Heart left ventricle (tissue), 16 donors: ENCODE results near the gene AGA. TPM values are rescaled to one million over a fixed set of nuclear protein-coding genes. Genes with fewer than 3 reads are reported as not detected.

Experiments
- ATAC-seq, 4 donors: fragments of 200-7000 bp; cut with Tn5 transposase; one replicate each; pipeline ENCODE4 v1.9.1; 2020 to 2022; ENCODE audit warnings: moderate library complexity in 4 of 4, mild to moderate bottlenecking in 3 of 4, moderate number of reproducible peaks in 1 of 4
- DNase-seq, 5 donors: peaks; one replicate each; pipeline ENCODE4 v3.0.0-alpha.2; 2020
- H3K27ac ChIP-seq, 12 donors: fragments of 200-600 bp; sonication (generic) in 4 of 12; one replicate each; pipeline versions ENCODE4 v1.5.0 to v1.8.0; 2016 to 2022; ENCODE audit warnings: mild to moderate bottlenecking in 2 of 12
- H3K27me3 ChIP-seq, 9 donors: fragments of 200-600 bp; sonication (generic) in 2 of 9; one replicate each; pipeline versions ENCODE4 v1.5.1 to v1.8.0; 2016 to 2022; ENCODE audit warnings: mild to moderate bottlenecking in 3 of 9
- H3K36me3 ChIP-seq, 9 donors: fragments of 200-600 bp; sonication (generic) in 2 of 9; one replicate each; pipeline versions ENCODE4 v1.5.0 to v1.8.0; 2018 to 2022; ENCODE audit warnings: mild to moderate bottlenecking in 2 of 9
- H3K4me1 ChIP-seq, 12 donors: fragments of 200-600 bp; sonication (generic) in 4 of 12; one replicate each; pipeline versions ENCODE4 v1.5.0 to v1.8.0; 2016 to 2022; ENCODE audit warnings: mild to moderate bottlenecking in 3 of 12
- H3K4me3 ChIP-seq, 12 donors: fragments of 200-600 bp; sonication (generic) in 4 of 12; one replicate each; pipeline versions ENCODE4 v1.5.0 to v1.8.0; 2017 to 2022; ENCODE audit warnings: mild to moderate bottlenecking in 9 of 12, moderate library complexity in 4 of 12
- H3K9me3 ChIP-seq, 12 donors: fragments of 200-600 bp; sonication (generic) in 4 of 12; one replicate each; pipeline versions ENCODE4 v1.5.0 to v1.8.0; 2016 to 2022; ENCODE audit warnings: mild to moderate bottlenecking in 1 of 12
- POLR2A ChIP-seq, 2 donors: fragments of 450-650 bp; IDR thresholded peaks; one replicate each; pipeline ENCODE4 v1.6.1; 2017; ENCODE audit warnings: antibody characterized with exemption in 2 of 2, mild to moderate bottlenecking in 2 of 2, moderate library complexity in 2 of 2
- WGBS, 4 donors: extraction: QIAGEN DNeasy Blood & Tissue Kit in 2 of 4; methylation state at CpG; one replicate each; pipeline versions ENCODE4 v1.1.5 to v1.1.7; 2013 to 2018; 5-methylcytosine and 5-hydroxymethylcytosine counted together
- intact Hi-C, 10 donors: fragments of 100-400 bp; cut with DNase I; formaldehyde crosslinking; loops; one replicate each; pipeline versions ENCODE4 v1.11.1 to v1.14.2; 2022
- polyA plus RNA-seq, 2 donors: library from polyadenylated mRNA; stranded (reverse); fragments of 200-250 nt; gene quantifications; one replicate each; pipeline ENCODE4 v1.2.3, GENCODE V29; 2013
- total RNA-seq, 9 donors: library from RNA; depleted of rRNA in 2 of 9; stranded (reverse); fragments of >200 nt in 2 of 9; fragmentation: NEBNext Ultra II Directional in 3 of 9; extraction: Animal tissue kit (Norgen Biotek cat#: 25700) in 3 of 9; gene quantifications; one replicate each; pipeline versions ENCODE4 v1.1.0 to v1.2.4, GENCODE V29; 2016 to 2023
- TF ChIP-seq, protein P1 (sequence below), 12 donors: fragments of 200-600 bp; sonication (generic) in 4 of 12; IDR thresholded peaks; one replicate each; pipeline versions ENCODE4 v1.5.0 to v1.8.0; 2018 to 2022; ENCODE audit warnings: antibody characterized with exemption in 12 of 12, mild to moderate bottlenecking in 5 of 12
- donor health status: ischemic (EF 13 %, LVEDD 7.1; RV severe dilation, severe dysfunction).
- donor health status: healthy with polysubstance abuse.
- donor health status: DM: no; HTN: yes; CAD: no.
- donor health status: DM: no; HTN: no; CAD: no.
- donor health status: ischemic (EF 25% LVEDD 6.9; RV normal size, moderate dysfunction).
- donor health status: ischemic (EF 25% LVEDD 5.7; RV mildly dilated, moderate dysfunction).
- donor health status: healthy.
- donor health status: DM: yes; HTN: yes; CAD: no.
- donor health status: ischemic (EF 35%, LVEDD 5.7; RV mildly dilated, moderate dysfunction).
- donor health status: nonischemic (EF 11% LVEDD 7.7; RV severe dilation, severe dysfunction).
- donor health status: DM: yes; HTN: yes; CAD: no.
- donor health status: PGD.
- donor health status: ischemic (EF 29% LVEDD 5.4; RV normal size, mild dysfunction).
- donor health status: nonischemic (EF 23%, LVEDD 6.1; RV moderate dilation, normal function).

AGA gene
- total and polyA plus RNA-seq, 11 donors: 3.8 to 13.4 (median 8.0) TPM

DNA sequence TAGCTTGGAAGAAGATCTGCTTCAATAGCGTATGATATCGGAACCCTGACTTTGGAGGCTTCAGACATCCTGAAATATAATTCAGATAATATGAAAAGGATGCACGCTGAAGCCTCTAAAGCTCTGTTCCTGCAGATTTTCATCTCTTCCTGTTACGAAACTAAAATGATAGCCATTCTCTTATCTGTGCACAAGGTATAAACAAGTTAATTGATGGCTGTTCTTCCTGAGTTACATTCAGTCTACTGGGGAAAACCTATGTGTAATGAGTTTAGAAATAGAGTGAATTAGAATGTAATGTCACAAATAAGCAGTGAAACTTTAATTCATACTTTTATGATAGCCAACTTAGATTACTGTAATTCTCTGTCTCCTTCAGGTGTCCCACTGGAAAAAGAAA lies 36.8 kb upstream of the AGA start:
- no peak overlapping the region for H3K4me3 ChIP-seq
- intact Hi-C loops: no loop called here
- no peak for TF ChIP-seq POLR2A (IDR thresholded peaks at IDR 0.05)
- TF ChIP-seq, protein P1, sequence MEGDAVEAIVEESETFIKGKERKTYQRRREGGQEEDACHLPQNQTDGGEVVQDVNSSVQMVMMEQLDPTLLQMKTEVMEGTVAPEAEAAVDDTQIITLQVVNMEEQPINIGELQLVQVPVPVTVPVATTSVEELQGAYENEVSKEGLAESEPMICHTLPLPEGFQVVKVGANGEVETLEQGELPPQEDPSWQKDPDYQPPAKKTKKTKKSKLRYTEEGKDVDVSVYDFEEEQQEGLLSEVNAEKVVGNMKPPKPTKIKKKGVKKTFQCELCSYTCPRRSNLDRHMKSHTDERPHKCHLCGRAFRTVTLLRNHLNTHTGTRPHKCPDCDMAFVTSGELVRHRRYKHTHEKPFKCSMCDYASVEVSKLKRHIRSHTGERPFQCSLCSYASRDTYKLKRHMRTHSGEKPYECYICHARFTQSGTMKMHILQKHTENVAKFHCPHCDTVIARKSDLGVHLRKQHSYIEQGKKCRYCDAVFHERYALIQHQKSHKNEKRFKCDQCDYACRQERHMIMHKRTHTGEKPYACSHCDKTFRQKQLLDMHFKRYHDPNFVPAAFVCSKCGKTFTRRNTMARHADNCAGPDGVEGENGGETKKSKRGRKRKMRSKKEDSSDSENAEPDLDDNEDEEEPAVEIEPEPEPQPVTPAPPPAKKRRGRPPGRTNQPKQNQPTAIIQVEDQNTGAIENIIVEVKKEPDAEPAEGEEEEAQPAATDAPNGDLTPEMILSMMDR (IDR thresholded peaks at IDR 0.05): no peak

DNA sequence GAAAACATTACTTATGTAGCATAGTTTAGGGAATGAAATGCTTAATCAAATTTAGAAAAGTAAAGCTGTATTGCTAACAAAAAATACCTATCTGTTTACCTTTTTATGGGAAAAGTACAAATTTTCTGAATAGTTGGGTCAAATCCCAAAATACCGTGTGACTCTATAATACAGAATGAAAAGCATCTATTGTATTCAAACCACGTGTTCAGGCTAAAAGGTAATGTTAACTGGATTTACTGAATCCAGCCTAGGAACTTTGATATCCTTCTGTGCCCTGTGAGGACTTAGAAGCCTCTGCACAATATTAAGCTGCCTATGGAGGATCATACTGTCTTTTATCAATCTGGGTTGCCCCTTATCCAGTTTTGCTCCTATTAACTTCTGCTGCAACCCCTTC lies 36.3 kb upstream of the AGA start:
- Histone ChIP-seq H3K4me1 (peaks cover 0 to 4% (median 0%) of the 10 kb centered on the region in 12 donors), H3K36me3 (no peaks in the 10 kb centered on the region), H3K27ac (no peak overlapping the region), H3K9me3 (no peaks in the 10 kb centered on the region), H3K27me3 (no peaks in the 10 kb centered on the region), H3K4me3 (no peak overlapping the region)
- intact Hi-C loops: no loop called here
- TF ChIP-seq, protein P1 (IDR thresholded peaks at IDR 0.05): no peak
- no peak for TF ChIP-seq POLR2A (IDR thresholded peaks at IDR 0.05)
- ATAC-seq: no peak
- no peak for DNase-seq
- WGBS, 4 donors: 72 to 78% (median 76%) methylated on average over 2 of the region's 2 CpGs

More for the DNA sequence above, 36.8 kb upstream of the AGA start:
- DNase-seq: no peak
- no peak for ATAC-seq
- 68 to 87% (median 78%) methylated on average over 4 of the region's 4 CpGs for WGBS, 4 donors
- H3K4me1 ChIP-seq: peaks cover 0 to 5% (median 0%) of the 10 kb centered on the region in 12 donors
- H3K36me3 ChIP-seq: no peaks in the 10 kb centered on the region
- no peak overlapping the region for H3K27ac ChIP-seq
- H3K27me3 ChIP-seq: no peaks in the 10 kb centered on the region
- H3K9me3 ChIP-seq: no peaks in the 10 kb centered on the region

DNA sequence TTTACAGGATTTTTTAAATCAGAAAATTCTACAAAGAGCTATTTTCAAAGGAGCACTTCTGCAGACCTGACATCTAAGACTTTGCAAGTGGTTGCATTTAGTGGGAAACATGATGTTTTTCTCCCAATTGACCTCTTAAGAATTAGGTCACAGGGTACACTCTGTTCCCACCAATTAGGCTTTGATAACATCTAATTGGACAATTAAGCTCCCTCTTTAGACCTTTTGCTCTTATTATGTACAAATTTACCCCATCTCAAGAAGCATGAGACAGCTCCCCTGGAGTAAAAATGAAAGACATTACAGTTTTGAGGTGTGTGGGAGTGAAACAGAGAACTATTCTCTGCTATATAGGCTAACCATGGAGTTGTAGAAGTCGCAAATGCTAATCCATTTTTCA lies 31.8 kb upstream of the AGA start:
- no peak for ATAC-seq
- WGBS, 4 donors: 77 to 93% (median 91%) methylated on average over 1 of the region's 1 CpG

DNA sequence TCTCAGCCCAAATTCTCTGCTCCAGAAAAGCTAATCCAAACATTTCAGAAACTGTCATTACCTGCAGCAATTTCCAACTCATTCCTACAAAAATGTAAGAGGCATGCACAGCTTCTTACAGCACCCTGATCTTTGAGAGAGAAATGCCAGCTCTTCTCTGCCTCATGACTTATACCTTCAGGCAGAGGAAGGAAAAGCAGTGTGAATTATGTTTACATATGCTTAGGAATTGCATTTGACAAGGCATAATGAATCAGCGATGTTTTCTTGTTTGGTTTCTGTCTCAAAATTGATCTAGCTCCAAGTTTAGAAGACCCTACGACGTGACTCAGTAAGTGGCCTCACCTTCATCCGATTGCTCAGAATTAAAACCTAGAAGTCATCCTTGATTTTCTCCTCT lies 21.8 kb upstream of the AGA start:
- no peaks in the 10 kb centered on the region for H3K27me3 ChIP-seq
- no peaks in the 10 kb centered on the region for H3K9me3 ChIP-seq
- no peak overlapping the region for H3K27ac ChIP-seq
- no peak overlapping the region for H3K4me3 ChIP-seq
- intact Hi-C loops: no loop called here
- DNase-seq (no peak), ATAC-seq (no peak)
- no peaks in the 10 kb centered on the region for H3K36me3 ChIP-seq
- H3K4me1 ChIP-seq: no peaks in the 10 kb centered on the region
- TF ChIP-seq POLR2A (IDR thresholded peaks at IDR 0.05): no peak
- TF ChIP-seq, protein P1 (IDR thresholded peaks at IDR 0.05): no peak
- 93 to 97% (median 96%) methylated on average over 4 of the region's 4 CpGs for WGBS, 4 donors

More for the DNA sequence above, 31.8 kb upstream of the AGA start:
- no peaks in the 10 kb centered on the region for H3K36me3 ChIP-seq
- no peaks in the 10 kb centered on the region for H3K27me3 ChIP-seq
- H3K4me3 ChIP-seq: no peak overlapping the region
- no peak overlapping the region for H3K27ac ChIP-seq
- no peaks in the 10 kb centered on the region for H3K4me1 ChIP-seq
- intact Hi-C loops: no loop called here
- no peak for DNase-seq
- H3K9me3 ChIP-seq: no peaks in the 10 kb centered on the region
- no peak for TF ChIP-seq POLR2A (IDR thresholded peaks at IDR 0.05)
- TF ChIP-seq, protein P1 (IDR thresholded peaks at IDR 0.05): no peak
